Measurements from ENCODE around the gene ANGPTL4. TPM values are rescaled to one million over a fixed set of nuclear protein-coding genes. Genes with fewer than 3 reads are reported as not detected.

ANGPTL4 gene
- total and polyA plus RNA-seq, 5 donors = 5.9 to 89.3 (median 8.5) TPM

Small RNA genes within 50 kb of the gene (microRNA-seq; reads per million reads assigned to microRNA genes)
- 0.42 to 8.0 reads per million in 2 donors for gene MIR4999

Other genes with a start within 250 kb of the ANGPTL4 start
- gene FBN3, start 214.6 kb upstream of the ANGPTL4 start, total RNA-seq = not detected
- gene FBN3, start 214.6 kb upstream of the ANGPTL4 start, polyA plus RNA-seq = not detected
- 10 to 100 TPM; 16.1 to 20.9 (median 18.5) TPM for gene CERS4, start 154.8 kb upstream of the ANGPTL4 start, total RNA-seq
- gene CERS4, start 154.8 kb upstream of the ANGPTL4 start, polyA plus RNA-seq = 10.2 TPM
- 10 to 100 TPM; 28.9 to 37.4 (median 32.6) TPM for gene CD320, start 55.8 kb upstream of the ANGPTL4 start, total RNA-seq
- gene CD320, start 55.8 kb upstream of the ANGPTL4 start, polyA plus RNA-seq = 44.0 TPM
- gene NDUFA7, start 42.8 kb upstream of the ANGPTL4 start, total RNA-seq = 10 to 100 TPM; 64.4 to 90.4 (median 74.0) TPM
- gene NDUFA7, start 42.8 kb upstream of the ANGPTL4 start, polyA plus RNA-seq = 268 TPM
- gene RPS28, start 42.7 kb upstream of the ANGPTL4 start, total RNA-seq = 1,000 to 10,000 TPM in 2 of 4 donors, 100 to 1,000 TPM in 2; 887 to 1,230 (median 1,019) TPM
- gene RPS28, start 42.7 kb upstream of the ANGPTL4 start, polyA plus RNA-seq = 621 TPM
- 10 to 100 TPM; 10.1 to 14.0 (median 13.2) TPM for gene KANK3, start 20.9 kb upstream of the ANGPTL4 start, total RNA-seq
- 12.5 TPM for gene KANK3, start 20.9 kb upstream of the ANGPTL4 start, polyA plus RNA-seq
- 100 to 1,000 TPM; 145 to 201 (median 158) TPM for gene RAB11B, start 26.2 kb downstream of the ANGPTL4 start, total RNA-seq
- gene RAB11B, start 26.2 kb downstream of the ANGPTL4 start, polyA plus RNA-seq = 157 TPM
- gene MARCHF2, start 49.1 kb downstream of the ANGPTL4 start, total RNA-seq = 100 to 1,000 TPM in 3 of 4 donors, 10 to 100 TPM in 1; 94.2 to 106 (median 104) TPM
- 107 TPM for gene MARCHF2, start 49.1 kb downstream of the ANGPTL4 start, polyA plus RNA-seq
- gene HNRNPM, start 80.8 kb downstream of the ANGPTL4 start, total RNA-seq = 100 to 1,000 TPM; 106 to 128 (median 120) TPM
- gene HNRNPM, start 80.8 kb downstream of the ANGPTL4 start, polyA plus RNA-seq = 67.9 TPM
- 1 to 10 TPM in 2 of 4 donors, under 1 TPM in 2; 0.31 to 3.1 (median 0.99) TPM for gene PRAM1, start 138.5 kb downstream of the ANGPTL4 start, total RNA-seq
- gene PRAM1, start 138.5 kb downstream of the ANGPTL4 start, polyA plus RNA-seq = 0.61 TPM
- gene ZNF414, start 150.0 kb downstream of the ANGPTL4 start, total RNA-seq = 10 to 100 TPM; 13.4 to 16.4 (median 16.1) TPM
- gene ZNF414, start 150.0 kb downstream of the ANGPTL4 start, polyA plus RNA-seq = 19.3 TPM
- gene MYO1F, start 213.3 kb downstream of the ANGPTL4 start, total RNA-seq = 10 to 100 TPM; 11.3 to 23.2 (median 15.3) TPM
- gene MYO1F, start 213.3 kb downstream of the ANGPTL4 start, polyA plus RNA-seq = 9.3 TPM
- 10 to 100 TPM; 16.1 to 29.3 (median 22.0) TPM for gene ADAMTS10, start 246.6 kb downstream of the ANGPTL4 start, total RNA-seq
- 18.1 TPM for gene ADAMTS10, start 246.6 kb downstream of the ANGPTL4 start, polyA plus RNA-seq